OCI-LY1 (cell line): Measurements from ENCODE around the gene TRMU.
"Not testable (repeated sequence)": the region's sequence is repeated elsewhere in the genome, so short reads cannot be mapped to it uniquely, and the experiment has no call there.

Experiments
- H2AFZ ChIP-seq: fragments of 200-600 bp; sonication (generic), shearing (Covaris generic); 2 replicates; pipeline ENCODE4 v1.6.0; 2014; ENCODE audit warnings: antibody characterized with exemption, mild to moderate bottlenecking, low read length
- H3F3A ChIP-seq: fragments of 200-600 bp; sonication (generic), shearing (Covaris generic); 2 replicates; pipeline ENCODE4 v1.6.0; 2014; ENCODE audit warnings: mild to moderate bottlenecking, antibody characterized with exemption, low read length, moderate library complexity; ENCODE audit not compliant: insufficient read depth
- H3K27ac ChIP-seq: fragments of 200-600 bp; sonication (generic); 2 replicates; pipeline ENCODE4 v1.5.1; 2014; ENCODE audit warnings: low read length, mixed run types, mild to moderate bottlenecking, low read depth; ENCODE audit not compliant: poor library complexity, severe bottlenecking
- H3K27me3 ChIP-seq: fragments of 200-600 bp; sonication (generic); 2 replicates; pipeline ENCODE4 v1.6.0; 2014; ENCODE audit warnings: antibody characterized with exemption, mild to moderate bottlenecking, low read length, moderate library complexity; ENCODE audit not compliant: insufficient read depth
- H3K36me3 ChIP-seq: fragments of 200-600 bp; sonication (generic); 2 replicates; pipeline ENCODE4 v1.6.1; 2014; ENCODE audit warnings: mild to moderate bottlenecking, antibody characterized with exemption, low read length, moderate library complexity, mixed read lengths; ENCODE audit not compliant: insufficient read depth
- H3K4me1 ChIP-seq: fragments of 200-600 bp; sonication (generic); 2 replicates; pipeline ENCODE4 v1.5.1; 2014; ENCODE audit warnings: mild to moderate bottlenecking, low read length, moderate library complexity; ENCODE audit not compliant: insufficient read depth, severe bottlenecking
- H3K4me2 ChIP-seq: fragments of 200-600 bp; sonication (generic), shearing (Covaris generic); 2 replicates; pipeline ENCODE4 v1.6.1; 2014; ENCODE audit warnings: low read length
- H3K4me3 ChIP-seq: fragments of 200-600 bp; sonication (generic); 2 replicates; pipeline ENCODE4 v1.5.1; 2014; ENCODE audit warnings: low read length, low read depth, mild to moderate bottlenecking, mixed read lengths; ENCODE audit not compliant: poor library complexity, severe bottlenecking
- H3K79me2 ChIP-seq: fragments of 200-600 bp; shearing (Covaris generic); 2 replicates; pipeline ENCODE4 v1.6.1; 2016; ENCODE audit warnings: mixed run types, low read length, mixed read lengths; ENCODE audit not compliant: insufficient read depth
- H3K9ac ChIP-seq: fragments of 200-600 bp; sonication (generic), shearing (Covaris generic); 2 replicates; pipeline ENCODE4 v1.6.1; 2014; ENCODE audit warnings: mild to moderate bottlenecking, low read length, mixed read lengths
- H3K9me2 ChIP-seq: fragments of 200-600 bp; sonication (generic), shearing (Covaris generic); 2 replicates; pipeline ENCODE4 v1.6.1; 2014; ENCODE audit warnings: low read depth, mild to moderate bottlenecking, low read length, mixed read lengths
- H3K9me3 ChIP-seq: fragments of 200-600 bp; shearing (Covaris generic); 2 replicates; pipeline ENCODE4 v1.6.1; 2014; ENCODE audit warnings: low read length, mixed read lengths
- H4K20me1 ChIP-seq: fragments of 200-600 bp; sonication (generic), shearing (Covaris generic); 2 replicates; pipeline ENCODE4 v1.6.0; 2016; ENCODE audit warnings: mild to moderate bottlenecking, low read length; ENCODE audit not compliant: insufficient read depth
- EZH2 ChIP-seq: fragments of 200-600 bp; sonication (generic), shearing (Covaris generic); IDR thresholded peaks from 2 replicates; pipeline ENCODE4 v1.8.0; 2017; ENCODE audit warnings: borderline replicate concordance, mixed run types, mild to moderate bottlenecking, antibody characterized with exemption, low read length, moderate library complexity, mixed read lengths
- TF ChIP-seq, protein P1 (sequence below): fragments of 200-600 bp; sonication (generic), shearing (Covaris generic); IDR thresholded peaks from 2 replicates; pipeline ENCODE4 v1.5.1; 2017; ENCODE audit warnings: mild to moderate bottlenecking, antibody characterized with exemption, low read length, moderate library complexity, mixed read lengths

TRMU gene

GRCh38 chr22:46399251-46400024, 63.9 kb downstream of the TRMU start:
- TF ChIP-seq, protein P1, sequence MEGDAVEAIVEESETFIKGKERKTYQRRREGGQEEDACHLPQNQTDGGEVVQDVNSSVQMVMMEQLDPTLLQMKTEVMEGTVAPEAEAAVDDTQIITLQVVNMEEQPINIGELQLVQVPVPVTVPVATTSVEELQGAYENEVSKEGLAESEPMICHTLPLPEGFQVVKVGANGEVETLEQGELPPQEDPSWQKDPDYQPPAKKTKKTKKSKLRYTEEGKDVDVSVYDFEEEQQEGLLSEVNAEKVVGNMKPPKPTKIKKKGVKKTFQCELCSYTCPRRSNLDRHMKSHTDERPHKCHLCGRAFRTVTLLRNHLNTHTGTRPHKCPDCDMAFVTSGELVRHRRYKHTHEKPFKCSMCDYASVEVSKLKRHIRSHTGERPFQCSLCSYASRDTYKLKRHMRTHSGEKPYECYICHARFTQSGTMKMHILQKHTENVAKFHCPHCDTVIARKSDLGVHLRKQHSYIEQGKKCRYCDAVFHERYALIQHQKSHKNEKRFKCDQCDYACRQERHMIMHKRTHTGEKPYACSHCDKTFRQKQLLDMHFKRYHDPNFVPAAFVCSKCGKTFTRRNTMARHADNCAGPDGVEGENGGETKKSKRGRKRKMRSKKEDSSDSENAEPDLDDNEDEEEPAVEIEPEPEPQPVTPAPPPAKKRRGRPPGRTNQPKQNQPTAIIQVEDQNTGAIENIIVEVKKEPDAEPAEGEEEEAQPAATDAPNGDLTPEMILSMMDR: no peak
- TF ChIP-seq EZH2: no peak
- no peak overlapping the region for H3K27ac ChIP-seq
- H3K27me3 ChIP-seq: no peaks in the 10 kb centered on the region
- peaks cover 10% of the 10 kb centered on the region for H3K4me1 ChIP-seq
- no peaks in the 10 kb centered on the region for H4K20me1 ChIP-seq
- H3K79me2 ChIP-seq: no peaks in the 10 kb centered on the region
- H3K9ac ChIP-seq: no peak overlapping the region
- H3K9me3 ChIP-seq: no peaks in the 10 kb centered on the region
- no peaks in the 10 kb centered on the region for H3K9me2 ChIP-seq
- H3F3A ChIP-seq: no peaks in the 10 kb centered on the region
- H2AFZ ChIP-seq: no peak overlapping the region
- no peak overlapping the region for H3K4me2 ChIP-seq
- H3K4me3 ChIP-seq: no peak overlapping the region
- H3K36me3 ChIP-seq: no peaks in the 10 kb centered on the region; the same call in 1 of the 2 replicates

- no peaks in the 10 kb centered on the region for H3F3A ChIP-seq
- no peak overlapping the region for H2AFZ ChIP-seq
- TF ChIP-seq EZH2: no peak
- TF ChIP-seq, protein P1: no peak
- H4K20me1 ChIP-seq: no peaks in the 10 kb centered on the region
- H3K36me3 ChIP-seq: no peaks in the 10 kb centered on the region; the same call in 1 of the 2 replicates
- no peaks in the 10 kb centered on the region for H3K79me2 ChIP-seq
- no peaks in the 10 kb centered on the region for H3K9me3 ChIP-seq
- H3K4me3 ChIP-seq: no peak overlapping the region
- no peak overlapping the region for H3K27ac ChIP-seq
- H3K9me2 ChIP-seq: no peaks in the 10 kb centered on the region
- H3K4me2 ChIP-seq: no peak overlapping the region
- H3K9ac ChIP-seq: no peak overlapping the region
- H3K27me3 ChIP-seq: no peaks in the 10 kb centered on the region
- H3K4me1 ChIP-seq: peaks cover 10% of the 10 kb centered on the region
Measured at GRCh38 chr22:46401370-46401769, 65.9 kb downstream of the TRMU start.

- H3K4me1 ChIP-seq: peaks cover 10% of the 10 kb centered on the region
- no peak overlapping the region for H3K4me3 ChIP-seq
- H3K27me3 ChIP-seq: no peaks in the 10 kb centered on the region
- H2AFZ ChIP-seq: no peak overlapping the region
- no peaks in the 10 kb centered on the region; the same call in 1 of the 2 replicates for H3K36me3 ChIP-seq
- no peaks in the 10 kb centered on the region for H3K9me2 ChIP-seq
- H3K9me3 ChIP-seq: no peaks in the 10 kb centered on the region
- H3K4me2 ChIP-seq: no peak overlapping the region
- H3K27ac ChIP-seq: no peak overlapping the region
- H4K20me1 ChIP-seq: no peaks in the 10 kb centered on the region
- no peaks in the 10 kb centered on the region for H3K79me2 ChIP-seq
- no peaks in the 10 kb centered on the region for H3F3A ChIP-seq
- no peak for TF ChIP-seq EZH2
- TF ChIP-seq, protein P1: no peak
- H3K9ac ChIP-seq: no peak overlapping the region
Measured at GRCh38 chr22:46402505-46402904, 67.0 kb downstream of the TRMU start.

DNA sequence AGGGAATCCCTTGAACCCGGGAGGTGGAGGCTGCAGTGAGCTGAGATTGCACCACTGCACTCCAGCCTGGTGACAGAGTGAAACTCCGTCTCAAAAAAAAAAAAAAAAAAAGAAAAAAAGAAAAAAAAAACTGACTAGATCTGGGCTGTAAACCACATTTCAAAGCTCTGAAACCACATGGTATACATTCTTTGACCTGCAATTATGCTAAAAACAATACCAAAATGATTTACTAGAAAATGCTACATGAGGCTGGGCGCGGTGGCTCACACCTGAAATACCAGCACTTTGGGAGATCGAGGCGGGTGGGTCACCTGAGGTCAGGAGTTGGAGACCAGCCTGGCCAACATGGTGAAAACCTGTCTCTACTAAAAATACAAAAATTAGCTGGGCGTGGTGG, 68.4 kb downstream of the TRMU start:
- not testable (repeated sequence) for H3K9ac ChIP-seq, H3K27ac ChIP-seq, H3K9me3 ChIP-seq, H3K9me2 ChIP-seq, H3K27me3 ChIP-seq, H3K79me2 ChIP-seq, H2AFZ ChIP-seq, H3K4me3 ChIP-seq, H3K4me2 ChIP-seq, H3F3A ChIP-seq, H4K20me1 ChIP-seq, H3K36me3 ChIP-seq
- H3K4me1 ChIP-seq: peaks cover 10% of the 10 kb centered on the region
